RWPE2 (cell line): ENCODE measurements around the gene ARPC3.

Experiments used
- ATAC-seq: fragments of 200-7000 bp; cut with Tn5 transposase; 3 replicates; pipeline ENCODE4 v1.9.1; 2021; ENCODE audit warnings: low read depth
- DNase-seq: peaks from one replicate; pipeline ENCODE4 v3.0.0-alpha.2; 2020; ENCODE audit warnings: low spot score
- H3K27ac ChIP-seq: fragments of 450-650 bp; 2 replicates; pipeline ENCODE4 v1.5.1; 2017; ENCODE audit warnings: mild to moderate bottlenecking; ENCODE audit not compliant: poor library complexity, severe bottlenecking
- H3K27me3 ChIP-seq: fragments of 250-450 bp; sonication (Bioruptor Pico); 2 replicates; pipeline ENCODE4 v1.5.1; 2021; ENCODE audit warnings: mild to moderate bottlenecking, moderate library complexity; ENCODE audit not compliant: insufficient read depth, poor library complexity, severe bottlenecking
- H3K36me3 ChIP-seq: fragments of 250-450 bp; sonication (Bioruptor Pico); 2 replicates; pipeline ENCODE4 v1.5.1; 2020; ENCODE audit warnings: low read depth, mild to moderate bottlenecking, moderate library complexity
- H3K4me1 ChIP-seq: fragments of 250-450 bp; sonication (Bioruptor Pico); 2 replicates; pipeline ENCODE4 v1.5.1; 2021; ENCODE audit warnings: mild to moderate bottlenecking, moderate library complexity; ENCODE audit not compliant: insufficient read depth, poor library complexity, severe bottlenecking
- H3K4me3 ChIP-seq: fragments of 250-450 bp; sonication (Bioruptor Pico); 2 replicates; pipeline ENCODE4 v1.5.1; 2021; ENCODE audit warnings: mild to moderate bottlenecking, moderate library complexity; ENCODE audit not compliant: severe bottlenecking
- H3K9me3 ChIP-seq: fragments of 250-450 bp; sonication (Bioruptor Pico); 2 replicates; pipeline ENCODE4 v1.5.1; 2021; ENCODE audit warnings: mild to moderate bottlenecking, moderate library complexity; ENCODE audit not compliant: severe bottlenecking
- CTCF ChIP-seq: fragments of 450-650 bp; IDR thresholded peaks from one replicate; pipeline ENCODE4 v1.5.1; 2017; ENCODE audit warnings: mild to moderate bottlenecking, moderate library complexity; ENCODE audit not compliant: poor library complexity, severe bottlenecking

Gene ARPC3

GRCh38 chr12:110449799-110450497 is at the start of gene ARPC3:
ARPC3 (minus strand) TSS chr12:110450337; CDS start chr12:110450260, 77 bp downstream.
- Histone ChIP-seq H3K36me3 (peaks cover 42% of the 10 kb centered on the region), H3K27me3 (no peaks in the 10 kb centered on the region), H3K27ac (peak within 1 kb of the TSS; percentile 72), H3K4me1 (no peaks in the 10 kb centered on the region), H3K4me3 (peak within 1 kb of the TSS; percentile 49), H3K9me3 (no peaks in the 10 kb centered on the region)
- peak; percentile 92 for TF ChIP-seq CTCF
- ATAC-seq (peak; percentile 96), DNase-seq (peak; percentile 94)

GRCh38 chr12:110498984-110499706 is 49.0 kb upstream of the ARPC3 start:
- no peak for TF ChIP-seq CTCF
- H3K4me1 ChIP-seq, result peaks cover 31% of the 10 kb centered on the region
- H3K36me3 ChIP-seq, result peaks cover 60% of the 10 kb centered on the region
- no peak overlapping the region for H3K4me3 ChIP-seq
- DNase-seq, result no peak
- H3K9me3 ChIP-seq, result no peaks in the 10 kb centered on the region
- H3K27ac ChIP-seq, result peak overlapping the region; percentile 84
- ATAC-seq, result peak; percentile 3; the same call in 1 of the 3 replicates
- H3K27me3 ChIP-seq, result no peaks in the 10 kb centered on the region

DNA sequence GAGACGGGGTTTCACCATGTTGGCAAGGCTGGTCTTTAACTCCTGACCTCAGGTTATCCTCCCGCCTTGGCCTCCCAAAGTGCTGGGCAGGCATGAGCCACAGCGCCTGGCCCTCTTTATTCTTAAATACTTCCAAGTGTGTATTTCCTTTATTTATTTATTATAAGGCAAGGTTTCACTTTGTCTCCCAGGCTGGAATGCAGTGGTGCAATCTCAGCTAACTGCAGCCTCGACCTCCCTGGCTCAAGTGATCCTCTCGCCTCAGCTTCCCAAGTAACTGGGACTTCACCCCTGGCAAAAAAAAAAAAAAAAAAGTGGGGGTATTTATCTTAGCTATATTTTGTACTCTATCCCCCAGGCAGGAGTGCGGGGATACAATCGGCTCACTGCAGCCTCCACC is 25.3 kb upstream of the ARPC3 start:
- H3K9me3 ChIP-seq, result no peaks in the 10 kb centered on the region
- no peaks in the 10 kb centered on the region for H3K4me1 ChIP-seq
- peaks cover 60% of the 10 kb centered on the region for H3K36me3 ChIP-seq
- no peak for TF ChIP-seq CTCF
- ATAC-seq, result no peak
- DNase-seq, result no peak
- no peak overlapping the region for H3K27ac ChIP-seq
- no peaks in the 10 kb centered on the region for H3K27me3 ChIP-seq
- no peak overlapping the region for H3K4me3 ChIP-seq

- ATAC-seq (peak; percentile 93), DNase-seq (peak; percentile 97)
- H3K4me3 ChIP-seq, result peak within 1 kb of the TSS; percentile 63
- peak within 1 kb of the TSS; percentile 87 for H3K27ac ChIP-seq
- peaks cover 4% of the 10 kb centered on the region for H3K4me1 ChIP-seq
- no peaks in the 10 kb centered on the region for H3K27me3 ChIP-seq
- TF ChIP-seq CTCF, result no peak
- peaks cover 18% of the 10 kb centered on the region for H3K36me3 ChIP-seq
- no peaks in the 10 kb centered on the region for H3K9me3 ChIP-seq
Observed at GRCh38 chr12:110468214-110469048, 18.3 kb upstream of the ARPC3 start, which contains the start of the genes FAM216A and GPN3. FAM216A (plus strand) TSS chr12:110468845; CDS start chr12:110468876, 31 bp downstream. GPN3 (minus strand) TSS chr12:110468257; CDS start chr12:110468203, 54 bp downstream.
